RWPE1 (cell line): ENCODE results near the gene GREB1L.

Experiments used
- CTCF ChIA-PET: fragments of 350-600 bp; sonication (Branson Sonifier 250); formaldehyde crosslinking; extraction: SDS; loops from one replicate; lab custom pipeline; 2021; lab: Yijun Ruan, JAX
- POLR2A ChIA-PET: fragments of 400-600 bp; formaldehyde crosslinking; extraction: SDS; loops from one replicate; lab custom pipeline; 2020; ENCODE audit warnings: antibody characterized with exemption; ENCODE audit not compliant: low non-redundant PET; lab: Yijun Ruan, JAX
- DNase-seq: peaks from one replicate; pipeline ENCODE4 v3.0.0; 2012; ENCODE audit warnings: low spot score
- H3K27ac ChIP-seq: fragments of 450-650 bp; 2 replicates; pipeline ENCODE4 v1.5.1; 2017
- CTCF ChIP-seq: fragments of 450-650 bp; conservative IDR thresholded peaks from 2 replicates; pipeline ENCODE4 v1.5.1; 2017; ENCODE audit warnings: low read depth, mild to moderate bottlenecking

GREB1L gene

GRCh38 chr18:21295101-21295500, 53.1 kb downstream of the GREB1L start:
- ChIA-PET CTCF (no interaction called here), POLR2A (no interaction called here)
- H3K27ac ChIP-seq = no peak overlapping the region
- DNase-seq = no peak
- no peak for TF ChIP-seq CTCF

- POLR2A ChIA-PET = no interaction called here
- DNase-seq = no peak
- H3K27ac ChIP-seq = no peak overlapping the region
- CTCF ChIA-PET = no interaction called here
- TF ChIP-seq CTCF = no peak
Measured at GRCh38 chr18:21296045-21296444, 54.0 kb downstream of the GREB1L start.

GRCh38 chr18:21298351-21298750, 56.3 kb downstream of the GREB1L start:
- TF ChIP-seq CTCF = no peak
- ChIA-PET CTCF (interaction anchor here (0.7 kb wide), 1 partner anchor 18 kb away, joined by 3 read pairs; no protein-coding TSS in a partner anchor), POLR2A (no interaction called here)
- H3K27ac ChIP-seq = no peak overlapping the region
- DNase-seq = no peak

GRCh38 chr18:21300035-21300907, 58.2 kb downstream of the GREB1L start:
- ChIA-PET POLR2A (no interaction called here), CTCF (no interaction called here)
- TF ChIP-seq CTCF = no peak
- no peak overlapping the region for H3K27ac ChIP-seq
- DNase-seq = no peak

GRCh38 chr18:21300908-21301200, 58.8 kb downstream of the GREB1L start:
- ChIA-PET POLR2A (no interaction called here), CTCF (no interaction called here)
- no peak for TF ChIP-seq CTCF
- DNase-seq = no peak
- no peak overlapping the region for H3K27ac ChIP-seq

- CTCF ChIA-PET = no interaction called here
- TF ChIP-seq CTCF = no peak
- POLR2A ChIA-PET = no interaction called here
- H3K27ac ChIP-seq = no peak overlapping the region
- DNase-seq = no peak
Measured at GRCh38 chr18:21303445-21303844, 61.4 kb downstream of the GREB1L start.
